ENCODE data around the gene LUM.

LUM gene

DNA sequence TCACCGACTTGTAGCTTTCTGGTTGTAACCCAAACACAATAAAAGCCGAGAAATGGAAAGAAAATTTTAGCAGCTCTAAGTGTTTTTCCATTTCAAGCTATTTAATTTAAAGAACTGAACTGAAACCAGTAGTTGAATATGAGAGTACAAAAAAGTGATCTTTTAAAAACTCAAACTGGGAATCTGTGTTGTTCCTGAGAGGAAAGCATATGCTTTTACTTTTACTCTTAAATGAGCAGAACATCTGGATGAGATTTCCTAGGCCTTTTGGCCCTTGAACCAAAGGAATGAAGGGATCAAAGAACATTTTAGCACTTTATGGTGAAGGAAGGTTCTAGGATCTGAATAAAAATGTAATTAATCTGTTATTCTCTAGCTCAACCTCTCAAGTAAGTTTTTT, 54.8 kb downstream of the LUM start:
- TF ChIP-seq, protein P1, sequence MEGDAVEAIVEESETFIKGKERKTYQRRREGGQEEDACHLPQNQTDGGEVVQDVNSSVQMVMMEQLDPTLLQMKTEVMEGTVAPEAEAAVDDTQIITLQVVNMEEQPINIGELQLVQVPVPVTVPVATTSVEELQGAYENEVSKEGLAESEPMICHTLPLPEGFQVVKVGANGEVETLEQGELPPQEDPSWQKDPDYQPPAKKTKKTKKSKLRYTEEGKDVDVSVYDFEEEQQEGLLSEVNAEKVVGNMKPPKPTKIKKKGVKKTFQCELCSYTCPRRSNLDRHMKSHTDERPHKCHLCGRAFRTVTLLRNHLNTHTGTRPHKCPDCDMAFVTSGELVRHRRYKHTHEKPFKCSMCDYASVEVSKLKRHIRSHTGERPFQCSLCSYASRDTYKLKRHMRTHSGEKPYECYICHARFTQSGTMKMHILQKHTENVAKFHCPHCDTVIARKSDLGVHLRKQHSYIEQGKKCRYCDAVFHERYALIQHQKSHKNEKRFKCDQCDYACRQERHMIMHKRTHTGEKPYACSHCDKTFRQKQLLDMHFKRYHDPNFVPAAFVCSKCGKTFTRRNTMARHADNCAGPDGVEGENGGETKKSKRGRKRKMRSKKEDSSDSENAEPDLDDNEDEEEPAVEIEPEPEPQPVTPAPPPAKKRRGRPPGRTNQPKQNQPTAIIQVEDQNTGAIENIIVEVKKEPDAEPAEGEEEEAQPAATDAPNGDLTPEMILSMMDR (IDR thresholded peaks at IDR 0.05), result no peak

DNA sequence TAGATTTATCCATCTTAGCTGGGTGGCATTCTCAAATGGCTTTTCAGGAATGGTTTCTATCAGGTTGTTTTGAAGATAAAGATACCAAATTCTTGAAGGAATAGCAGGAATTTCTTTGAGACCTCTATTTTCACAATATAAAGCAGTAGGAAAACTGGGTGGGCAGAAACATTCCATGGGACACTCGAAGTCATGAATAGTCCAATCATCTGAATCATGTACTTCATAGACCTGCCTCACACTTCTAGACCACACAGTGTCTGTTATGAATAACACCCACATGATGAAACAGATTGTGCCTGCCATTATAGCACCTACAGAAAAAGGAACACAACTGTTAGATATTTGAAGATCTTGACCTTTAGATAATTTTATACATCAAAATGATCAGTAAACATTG, 55.3 kb downstream of the LUM start:
- TF ChIP-seq, protein P1 (IDR thresholded peaks at IDR 0.05), result no peak

- TF ChIP-seq, protein P1 (IDR thresholded peaks at IDR 0.05), result no peak
Observed at GRCh38 chr12:91053951-91054715, 57.2 kb downstream of the LUM start.

All from LNCAP (cell line).